ENCODE results near the gene CXXC5.
"Not testable (repeated sequence)": the region's sequence is repeated elsewhere in the genome, so short reads cannot be mapped to it uniquely, and the experiment has no call there.

Gene CXXC5

GRCh38 chr5:139696894-139697658 is 48.9 kb downstream of the CXXC5 start:
- ATAC-seq, result peak; percentile 39 to 42

GRCh38 chr5:139698490-139699146 is 50.5 kb downstream of the CXXC5 start:
- no peak for ATAC-seq

GRCh38 chr5:139699351-139699750 is 51.2 kb downstream of the CXXC5 start:
- no peak for ATAC-seq

GRCh38 chr5:139700711-139701055 is 52.5 kb downstream of the CXXC5 start:
- no peak for ATAC-seq

GRCh38 chr5:139701056-139701741 is 53.0 kb downstream of the CXXC5 start:
- ATAC-seq, result no peak

- no peak for ATAC-seq
Observed at GRCh38 chr5:139702548-139702947, 54.4 kb downstream of the CXXC5 start.

- ATAC-seq, result no peak
Observed at GRCh38 chr5:139704748-139705147, 56.6 kb downstream of the CXXC5 start.

- ATAC-seq, result no peak
Observed at GRCh38 chr5:139705191-139705590, 57.0 kb downstream of the CXXC5 start.

- ATAC-seq, result no peak
Observed at GRCh38 chr5:139705655-139706587, 57.8 kb downstream of the CXXC5 start.

GRCh38 chr5:139707445-139708003 is 59.4 kb downstream of the CXXC5 start:
- ATAC-seq, result no peak

- ATAC-seq, result no peak
Observed at GRCh38 chr5:139708434-139708861, 60.3 kb downstream of the CXXC5 start.

GRCh38 chr5:139708877-139709581 is 60.9 kb downstream of the CXXC5 start:
- no peak for ATAC-seq

GRCh38 chr5:139709582-139710318 is 61.6 kb downstream of the CXXC5 start:
- ATAC-seq, result peak in 1 of 2 donors; percentile 4

- ATAC-seq, result peak; percentile 50 to 62
Observed at GRCh38 chr5:139710319-139711066, 62.3 kb downstream of the CXXC5 start.

GRCh38 chr5:139711067-139711905 is 63.1 kb downstream of the CXXC5 start:
- ATAC-seq, result peak; percentile 61 to 69

- no peak for ATAC-seq
Observed at GRCh38 chr5:139711906-139712224, 63.7 kb downstream of the CXXC5 start.

GRCh38 chr5:139712412-139712811 is 64.3 kb downstream of the CXXC5 start:
- ATAC-seq, result no peak

GRCh38 chr5:139713898-139714297 is 65.7 kb downstream of the CXXC5 start:
- ATAC-seq, result not testable (repeated sequence)

GRCh38 chr5:139717221-139717620 is 69.1 kb downstream of the CXXC5 start:
- ATAC-seq, result no peak
